GM18868 (cell line): ENCODE data around the gene EIF4E2.

ENCODE experiments used
- ATAC-seq: cut with Tn5 transposase; IDR thresholded peaks from one replicate; pipeline ENCODE4 v1.9.1; 2021; ENCODE audit warnings: mild to moderate bottlenecking, moderate library complexity; ENCODE audit not compliant: unreplicated experiment

EIF4E2 gene, protein sequence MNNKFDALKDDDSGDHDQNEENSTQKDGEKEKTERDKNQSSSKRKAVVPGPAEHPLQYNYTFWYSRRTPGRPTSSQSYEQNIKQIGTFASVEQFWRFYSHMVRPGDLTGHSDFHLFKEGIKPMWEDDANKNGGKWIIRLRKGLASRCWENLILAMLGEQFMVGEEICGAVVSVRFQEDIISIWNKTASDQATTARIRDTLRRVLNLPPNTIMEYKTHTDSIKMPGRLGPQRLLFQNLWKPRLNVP

GRCh38 chr2:232550354-232551249 lies at the start of gene EIF4E2, which contains the start of gene TIGD1:
Gene EIF4E2 (plus strand): TSS chr2:232550689. CDS start chr2:232550725, 36 bp downstream.
Gene TIGD1 (minus strand): TSS chr2:232550557. CDS start chr2:232549882, 675 bp downstream.
- peak; percentile 96 for ATAC-seq

GRCh38 chr2:232501331-232501771 lies 49.1 kb upstream of the EIF4E2 start:
- no peak for ATAC-seq

GRCh38 chr2:232501794-232502390 lies 48.6 kb upstream of the EIF4E2 start:
- no peak for ATAC-seq

DNA sequence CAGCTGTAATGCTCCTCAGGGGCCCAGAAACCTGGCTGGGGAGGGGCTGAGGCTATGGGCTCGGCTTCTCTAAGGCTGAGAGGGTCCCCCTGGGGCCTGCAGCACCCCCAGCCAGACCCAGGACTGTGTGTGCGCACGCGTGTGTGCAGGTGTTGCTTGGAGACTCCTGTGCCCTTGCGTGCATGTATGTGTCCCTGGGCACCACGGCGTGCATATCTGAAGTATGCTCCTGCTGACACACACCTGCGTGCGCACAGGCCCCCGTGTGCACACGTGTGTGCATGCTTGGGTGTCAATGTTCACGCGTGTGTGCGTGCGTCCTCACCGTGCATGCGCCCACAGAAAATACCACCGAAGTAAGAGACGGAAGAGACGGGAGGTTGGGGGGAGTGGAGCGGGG lies 48.0 kb upstream of the EIF4E2 start:
- ATAC-seq = no peak

DNA sequence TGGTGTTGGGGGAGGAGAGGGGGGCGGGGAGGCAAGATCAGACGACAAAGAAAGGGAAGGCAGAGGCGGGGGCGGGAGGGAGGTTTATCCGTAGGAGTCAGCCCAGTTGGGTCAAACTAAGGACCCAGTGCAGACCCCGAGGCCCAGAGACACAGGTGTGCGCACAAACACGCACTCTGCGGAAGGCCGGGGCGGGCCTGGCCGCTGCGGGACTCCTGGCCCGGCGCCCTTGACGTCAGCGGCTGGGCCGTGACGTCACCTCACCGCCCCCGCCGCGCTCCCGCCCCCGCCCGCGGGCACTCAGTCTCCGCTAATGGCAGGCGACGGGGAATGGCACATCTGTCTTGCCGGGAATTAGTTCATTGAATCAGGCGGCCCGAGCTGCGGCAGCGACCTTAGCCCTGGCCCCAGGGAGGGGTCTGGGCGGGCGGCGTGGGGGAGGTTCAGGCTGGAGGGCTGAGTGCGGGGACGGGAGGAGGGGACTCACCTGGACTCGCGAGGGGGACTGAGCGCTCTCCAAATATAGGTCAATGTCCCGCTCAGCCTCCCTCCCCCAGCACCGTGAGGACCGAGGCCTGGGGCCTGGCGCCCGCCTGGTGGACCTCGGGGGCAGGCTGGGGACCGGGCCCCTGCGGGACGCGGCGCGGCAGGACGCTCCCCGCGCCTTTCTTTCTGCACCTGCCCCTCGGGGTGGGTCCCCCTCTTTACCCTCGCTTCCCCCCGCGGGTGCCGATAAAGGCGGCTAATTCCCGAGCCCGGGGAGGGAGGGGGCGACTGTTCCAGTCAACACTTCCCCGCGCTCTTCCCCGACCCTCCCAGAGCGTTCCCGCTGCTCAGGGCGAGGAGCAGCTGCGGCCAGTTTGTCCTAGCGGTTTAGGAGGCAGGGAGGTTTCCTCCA lies 47.3 kb upstream of the EIF4E2 start:
- ATAC-seq = no peak

GRCh38 chr2:232503809-232504323 lies 46.6 kb upstream of the EIF4E2 start:
- no peak for ATAC-seq

DNA sequence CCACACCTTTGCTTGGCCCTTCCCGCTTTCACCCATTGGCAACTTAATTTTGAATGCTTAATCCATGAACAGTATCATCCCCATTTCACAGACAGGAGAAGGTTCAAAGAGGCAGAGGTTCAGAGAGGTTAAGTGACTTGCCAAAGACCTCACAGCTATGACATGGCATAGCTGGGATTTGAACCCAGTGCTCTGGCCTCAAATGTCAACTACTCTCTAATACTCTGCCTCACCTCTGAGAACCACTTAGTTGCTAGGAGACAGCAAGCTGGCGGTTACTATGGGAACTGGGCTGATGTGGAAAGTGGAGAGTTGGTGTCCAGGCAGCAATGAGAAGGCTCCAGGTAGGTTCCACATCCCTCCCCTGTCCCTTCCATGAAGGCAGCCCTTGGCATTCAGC lies 46.1 kb upstream of the EIF4E2 start:
- no peak for ATAC-seq

- no peak for ATAC-seq
Observed at GRCh38 chr2:232505856-232506255, 44.6 kb upstream of the EIF4E2 start.

DNA sequence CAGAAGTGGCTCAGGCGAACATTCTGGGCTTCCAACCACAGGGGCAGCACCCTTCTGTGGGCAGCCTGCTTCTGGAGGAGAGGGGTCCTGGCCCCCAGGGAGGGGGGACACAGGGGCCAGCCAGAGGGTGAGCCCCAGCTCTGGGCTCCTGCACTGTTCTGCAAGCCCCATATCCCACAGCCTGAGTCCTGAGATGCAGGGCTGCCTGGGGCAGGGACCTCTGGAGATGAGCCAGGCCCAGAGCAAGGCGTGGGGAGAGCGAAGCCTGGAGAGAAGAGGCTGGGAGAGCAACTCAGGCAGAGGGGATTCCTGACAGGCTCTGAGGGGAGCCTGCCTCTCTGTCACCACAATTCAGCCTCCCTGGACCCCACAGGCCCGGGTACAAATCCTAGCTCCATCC lies 43.8 kb upstream of the EIF4E2 start:
- no peak for ATAC-seq

GRCh38 chr2:232508251-232508650 lies 42.2 kb upstream of the EIF4E2 start:
- ATAC-seq = no peak

GRCh38 chr2:232511336-232511890 lies 39.1 kb upstream of the EIF4E2 start:
- no peak for ATAC-seq

- no peak for ATAC-seq
Observed at GRCh38 chr2:232512602-232513001, 37.9 kb upstream of the EIF4E2 start.

- no peak for ATAC-seq
Observed at GRCh38 chr2:232513353-232513752, 37.1 kb upstream of the EIF4E2 start.

DNA sequence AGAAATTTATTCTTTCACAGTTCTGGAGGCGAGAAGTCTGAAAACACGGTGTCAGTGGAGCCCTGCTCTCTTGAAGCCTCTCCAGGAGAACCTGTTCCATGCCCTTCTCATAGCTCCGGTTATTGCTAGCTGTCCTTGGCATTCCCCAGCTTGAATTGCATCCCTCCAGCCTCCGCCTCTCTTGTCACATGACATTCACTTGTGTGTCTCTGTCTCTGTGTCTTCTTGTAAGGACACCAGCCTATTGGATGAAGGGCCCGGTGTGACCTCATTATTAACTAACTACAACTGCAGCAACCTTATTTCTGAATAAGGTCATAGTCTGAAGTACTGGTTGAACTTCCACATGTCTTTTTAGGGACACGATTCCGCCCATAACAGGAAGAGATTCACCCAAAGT lies 34.9 kb upstream of the EIF4E2 start:
- ATAC-seq = no peak

DNA sequence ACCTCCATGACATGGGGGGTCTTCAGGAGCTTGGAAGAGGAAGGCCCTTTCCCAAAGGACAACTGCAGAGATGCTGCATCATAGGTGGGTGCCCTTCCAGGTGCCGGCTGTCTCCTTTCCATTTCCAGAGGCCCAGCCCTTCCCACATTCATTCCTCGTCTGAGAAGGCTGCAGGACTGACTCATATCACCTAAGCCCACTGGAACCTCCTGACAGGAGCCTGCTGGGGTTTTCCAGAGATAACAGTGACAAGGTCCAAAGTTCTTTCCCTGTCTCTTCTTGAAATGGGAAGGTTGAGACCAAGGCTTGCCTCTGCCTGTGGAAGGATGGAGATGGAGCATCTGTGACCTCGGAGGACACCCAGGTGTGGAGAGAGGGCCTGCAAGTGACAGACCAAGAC lies 33.9 kb upstream of the EIF4E2 start:
- ATAC-seq = no peak

GRCh38 chr2:232518844-232519243 lies 31.6 kb upstream of the EIF4E2 start:
- ATAC-seq = no peak

- ATAC-seq = no peak
Observed at GRCh38 chr2:232519581-232520438, 30.7 kb upstream of the EIF4E2 start, which contains the start of gene PRSS56. Gene PRSS56 (plus strand): TSS chr2:232520388. CDS start chr2:232520599, 211 bp downstream.

- no peak for ATAC-seq
Observed at GRCh38 chr2:232520489-232520888, 30.0 kb upstream of the EIF4E2 start.

- ATAC-seq = no peak
Observed at GRCh38 chr2:232521098-232521497, 29.4 kb upstream of the EIF4E2 start.
